Measurements from ENCODE around the gene TEX50.
"Not testable (repeated sequence)": the region's sequence is repeated elsewhere in the genome, so short reads cannot be mapped to it uniquely, and the experiment has no call there.

TEX50 gene

GRCh38 chr1:173637236-173638042, 2.3 kb downstream of the TEX50 start:
- Histone ChIP-seq H3K9me3 (ENCODE audit: control insufficient read depth, insufficient read depth, low read length) (peaks cover 11% of the 10 kb centered on the region), H3K4me3 (ENCODE audit: low read depth, low read length) (peak overlapping the region; percentile 16)
- H3K4me1 ChIP-seq (ENCODE audit: control insufficient read depth, insufficient read depth, low read length); H3K9ac ChIP-seq (ENCODE audit: low read depth, low read length); H3K27me3 ChIP-seq (ENCODE audit: control insufficient read depth, insufficient read depth, low read length); H3K36me3 ChIP-seq (ENCODE audit: control insufficient read depth, insufficient read depth, low read length): not testable (repeated sequence)

DNA sequence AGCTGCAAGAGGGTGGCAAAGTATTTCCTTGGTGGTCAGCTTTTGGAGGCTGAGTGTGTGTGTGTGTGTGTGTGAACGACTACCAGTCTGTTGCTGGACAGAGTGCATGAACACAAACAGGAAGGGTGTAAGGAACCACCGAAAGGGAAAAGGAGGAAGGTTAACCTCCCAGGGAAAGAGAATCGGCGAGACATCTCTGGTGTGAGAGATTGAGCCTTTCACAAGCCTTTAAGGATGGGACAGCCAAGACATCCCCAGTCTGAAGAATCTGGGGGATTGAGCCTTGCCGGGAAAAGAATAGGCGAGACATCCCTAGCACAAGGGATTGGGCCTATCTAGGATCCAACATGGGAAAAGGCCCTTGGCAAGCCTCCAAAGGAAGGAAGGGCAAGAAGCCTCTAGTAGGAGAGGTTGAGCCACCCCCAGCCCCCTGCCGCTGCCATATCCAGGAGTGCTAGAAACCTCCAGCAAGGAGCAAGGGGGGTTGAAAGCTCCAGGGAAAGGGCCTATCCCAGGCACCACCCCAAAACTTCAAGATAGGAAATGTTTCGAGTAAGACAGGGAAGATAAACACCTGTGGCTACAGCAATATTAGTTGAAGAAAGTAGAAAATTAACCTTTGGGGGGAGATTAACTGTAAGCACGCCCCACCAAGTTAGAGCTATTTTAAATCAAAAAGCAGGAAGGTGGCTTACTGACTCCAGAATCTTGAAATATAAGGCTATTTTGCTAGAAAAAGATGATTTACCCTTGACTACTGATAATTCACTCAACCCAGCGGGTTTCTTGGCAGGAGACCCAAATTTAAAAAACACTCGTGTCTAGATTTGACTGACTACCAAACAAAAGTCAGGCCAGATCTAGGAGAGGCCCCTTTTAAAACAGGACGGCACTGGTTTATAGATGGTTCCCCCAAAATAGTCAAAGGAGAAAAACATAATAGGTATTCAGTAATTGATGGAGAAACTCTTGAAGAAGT, 3.2 kb downstream of the TEX50 start:
- no peaks in the 10 kb centered on the region for H3K27me3 ChIP-seq (ENCODE audit: control insufficient read depth, insufficient read depth, low read length)
- H3K4me1 ChIP-seq (ENCODE audit: control insufficient read depth, insufficient read depth, low read length) = no peaks in the 10 kb centered on the region
- peaks cover 11% of the 10 kb centered on the region for H3K9me3 ChIP-seq (ENCODE audit: control insufficient read depth, insufficient read depth, low read length)
- H3K36me3 ChIP-seq (ENCODE audit: control insufficient read depth, insufficient read depth, low read length) = no peaks in the 10 kb centered on the region
- no peak overlapping the region for H3K9ac ChIP-seq (ENCODE audit: low read depth, low read length)
- H3K4me3 ChIP-seq (ENCODE audit: low read depth, low read length) = peak overlapping the region; percentile 16

- H3K4me3 ChIP-seq (ENCODE audit: low read depth, low read length) = no peak overlapping the region
Observed at GRCh38 chr1:173639102-173639501, 4.0 kb downstream of the TEX50 start.

DNA sequence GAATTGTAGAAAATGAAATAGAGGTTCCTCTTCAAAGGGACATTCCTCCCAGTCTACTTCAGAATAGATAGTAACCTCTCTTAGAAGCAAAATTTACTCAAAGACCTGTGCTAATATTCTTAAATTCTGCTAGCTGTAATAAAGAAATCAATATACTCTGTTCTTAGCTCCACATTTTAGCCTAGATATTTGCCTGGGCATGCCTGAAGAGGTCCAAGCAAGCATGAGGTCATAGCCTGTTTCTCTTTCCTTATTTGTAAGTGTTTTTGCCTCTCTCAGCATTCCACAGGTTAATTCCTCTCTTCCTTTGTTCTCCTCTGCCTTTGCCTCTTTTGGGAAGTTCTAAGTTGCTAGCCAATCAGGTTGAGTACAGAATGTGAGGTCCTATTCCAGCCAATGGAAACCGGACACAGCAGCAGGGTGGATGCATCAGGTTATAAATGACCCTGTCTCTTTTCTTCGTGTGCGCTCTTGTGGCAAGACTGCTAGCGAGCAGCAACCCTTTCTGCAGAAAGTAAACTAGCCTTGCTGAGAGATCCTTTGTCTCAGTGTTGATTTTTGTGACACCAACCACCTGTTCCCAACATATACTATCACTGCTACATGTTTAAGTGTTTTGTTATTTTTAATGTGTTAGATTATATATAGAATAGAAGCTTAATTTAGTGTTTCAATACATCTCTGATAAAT, 7.5 kb downstream of the TEX50 start:
- not testable (repeated sequence) for H3K36me3 ChIP-seq (ENCODE audit: control insufficient read depth, insufficient read depth, low read length); H3K4me3 ChIP-seq (ENCODE audit: low read depth, low read length); H3K27me3 ChIP-seq (ENCODE audit: control insufficient read depth, insufficient read depth, low read length); H3K4me1 ChIP-seq (ENCODE audit: control insufficient read depth, insufficient read depth, low read length); H3K9ac ChIP-seq (ENCODE audit: low read depth, low read length); H3K9me3 ChIP-seq (ENCODE audit: control insufficient read depth, insufficient read depth, low read length)

More at GRCh38 chr1:173639102-173639501, 4.0 kb downstream of the TEX50 start:
- no peaks in the 10 kb centered on the region for H3K27me3 ChIP-seq (ENCODE audit: control insufficient read depth, insufficient read depth, low read length)
- no peaks in the 10 kb centered on the region for H3K4me1 ChIP-seq (ENCODE audit: control insufficient read depth, insufficient read depth, low read length)
- no peak overlapping the region for H3K9ac ChIP-seq (ENCODE audit: low read depth, low read length)
- peaks cover 11% of the 10 kb centered on the region for H3K9me3 ChIP-seq (ENCODE audit: control insufficient read depth, insufficient read depth, low read length)
- H3K36me3 ChIP-seq (ENCODE audit: control insufficient read depth, insufficient read depth, low read length) = no peaks in the 10 kb centered on the region

DNA sequence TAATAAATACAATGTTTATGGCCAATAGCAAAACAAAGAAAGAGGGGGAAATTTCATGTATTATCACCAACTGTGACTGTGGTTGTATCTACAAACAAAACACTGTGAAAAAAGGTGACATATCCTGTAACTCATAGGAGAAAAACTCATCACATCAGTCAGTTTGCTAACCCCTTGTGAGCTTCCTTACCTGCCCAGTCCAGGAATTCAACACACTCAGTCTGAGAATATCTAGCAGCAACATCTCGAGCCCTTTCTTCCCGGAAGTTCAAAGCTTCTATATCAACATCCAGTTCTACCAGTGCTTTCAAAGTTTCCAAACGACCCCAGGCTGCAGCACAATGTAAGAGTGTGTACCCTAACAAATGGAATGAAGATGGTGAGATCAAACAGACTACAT, 11.5 kb downstream of the TEX50 start:
- H3K4me3 ChIP-seq (ENCODE audit: low read depth, low read length) = no peak overlapping the region
- H3K4me1 ChIP-seq (ENCODE audit: control insufficient read depth, insufficient read depth, low read length) = no peaks in the 10 kb centered on the region
- no peaks in the 10 kb centered on the region for H3K36me3 ChIP-seq (ENCODE audit: control insufficient read depth, insufficient read depth, low read length)
- no peak overlapping the region for H3K9ac ChIP-seq (ENCODE audit: low read depth, low read length)
- H3K9me3 ChIP-seq (ENCODE audit: control insufficient read depth, insufficient read depth, low read length) = no peaks in the 10 kb centered on the region
- no peaks in the 10 kb centered on the region for H3K27me3 ChIP-seq (ENCODE audit: control insufficient read depth, insufficient read depth, low read length)

DNA sequence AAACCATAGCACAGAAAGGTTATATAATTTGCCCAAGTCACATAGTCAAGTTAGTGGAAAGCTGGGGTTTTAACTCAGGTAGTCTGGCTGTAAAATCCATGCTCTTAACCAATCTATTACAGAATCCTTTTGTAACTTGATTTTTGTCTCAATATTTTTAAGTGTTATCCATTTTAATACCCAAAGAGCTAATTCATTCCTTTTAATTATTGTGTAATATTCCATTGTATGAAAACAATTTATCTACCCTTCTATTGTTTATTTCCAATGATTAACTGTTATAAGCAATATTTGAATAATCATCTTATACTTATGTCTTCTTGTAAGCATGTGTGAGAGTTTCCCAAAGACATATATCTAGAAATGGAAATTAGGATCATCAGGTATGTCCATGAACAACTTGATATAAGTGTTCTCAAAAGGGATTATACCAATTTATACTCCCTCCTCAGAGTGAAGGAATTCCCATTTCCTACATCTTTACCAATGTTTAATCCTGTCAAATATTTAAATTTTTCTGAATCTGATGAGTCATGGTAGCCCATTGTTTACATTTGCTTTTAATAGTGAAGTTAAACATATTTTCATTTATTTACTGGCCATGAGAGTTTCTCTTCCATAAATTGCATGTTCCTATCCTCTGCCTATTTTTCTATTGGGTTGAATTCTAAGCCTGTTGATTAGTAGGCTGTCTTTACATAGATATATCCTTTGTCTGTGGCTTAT, 13.9 kb downstream of the TEX50 start:
- Histone ChIP-seq H3K4me3 (ENCODE audit: low read depth, low read length) (no peak overlapping the region), H3K9me3 (ENCODE audit: control insufficient read depth, insufficient read depth, low read length) (no peaks in the 10 kb centered on the region), H3K4me1 (ENCODE audit: control insufficient read depth, insufficient read depth, low read length) (no peaks in the 10 kb centered on the region), H3K9ac (ENCODE audit: low read depth, low read length) (no peak overlapping the region), H3K36me3 (ENCODE audit: control insufficient read depth, insufficient read depth, low read length) (no peaks in the 10 kb centered on the region), H3K27me3 (ENCODE audit: control insufficient read depth, insufficient read depth, low read length) (no peaks in the 10 kb centered on the region)

GRCh38 chr1:173660306-173660705, 25.2 kb downstream of the TEX50 start:
- Histone ChIP-seq H3K36me3 (ENCODE audit: control insufficient read depth, insufficient read depth, low read length) (no peaks in the 10 kb centered on the region), H3K9me3 (ENCODE audit: control insufficient read depth, insufficient read depth, low read length) (peaks cover 8% of the 10 kb centered on the region), H3K27me3 (ENCODE audit: control insufficient read depth, insufficient read depth, low read length) (no peaks in the 10 kb centered on the region), H3K4me3 (ENCODE audit: low read depth, low read length) (no peak overlapping the region), H3K9ac (ENCODE audit: low read depth, low read length) (no peak overlapping the region), H3K4me1 (ENCODE audit: control insufficient read depth, insufficient read depth, low read length) (no peaks in the 10 kb centered on the region)

DNA sequence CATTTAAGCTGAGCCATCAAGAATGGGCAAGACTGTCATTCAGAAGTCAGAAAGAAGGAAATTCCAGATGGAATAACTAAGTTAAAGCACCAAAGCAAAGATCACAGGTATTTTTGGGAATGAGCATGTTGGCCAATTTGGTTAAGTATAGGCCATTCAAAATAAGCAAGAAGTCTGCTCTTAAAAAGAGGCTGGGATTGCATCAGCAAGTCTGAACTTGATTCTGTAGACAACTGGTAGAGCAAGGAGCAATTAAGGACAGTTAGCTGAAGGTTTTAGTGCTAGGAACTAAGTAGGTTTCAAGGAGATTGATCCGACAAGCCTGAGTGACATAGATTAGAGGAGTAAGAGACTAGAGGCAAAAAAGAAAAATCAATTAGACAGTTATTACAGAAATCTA, 26.1 kb downstream of the TEX50 start:
- H3K4me1 ChIP-seq (ENCODE audit: control insufficient read depth, insufficient read depth, low read length) = no peaks in the 10 kb centered on the region
- peaks cover 3% of the 10 kb centered on the region for H3K9me3 ChIP-seq (ENCODE audit: control insufficient read depth, insufficient read depth, low read length)
- no peaks in the 10 kb centered on the region for H3K27me3 ChIP-seq (ENCODE audit: control insufficient read depth, insufficient read depth, low read length)
- no peaks in the 10 kb centered on the region for H3K36me3 ChIP-seq (ENCODE audit: control insufficient read depth, insufficient read depth, low read length)
- H3K9ac ChIP-seq (ENCODE audit: low read depth, low read length) = no peak overlapping the region
- H3K4me3 ChIP-seq (ENCODE audit: low read depth, low read length) = no peak overlapping the region

GRCh38 chr1:173661763-173662162, 26.6 kb downstream of the TEX50 start:
- Histone ChIP-seq H3K4me3 (ENCODE audit: low read depth, low read length) (no peak overlapping the region), H3K36me3 (ENCODE audit: control insufficient read depth, insufficient read depth, low read length) (no peaks in the 10 kb centered on the region), H3K4me1 (ENCODE audit: control insufficient read depth, insufficient read depth, low read length) (no peaks in the 10 kb centered on the region), H3K9me3 (ENCODE audit: control insufficient read depth, insufficient read depth, low read length) (no peaks in the 10 kb centered on the region), H3K9ac (ENCODE audit: low read depth, low read length) (no peak overlapping the region), H3K27me3 (ENCODE audit: control insufficient read depth, insufficient read depth, low read length) (no peaks in the 10 kb centered on the region)

- Histone ChIP-seq H3K9ac (ENCODE audit: low read depth, low read length) (no peak overlapping the region), H3K27me3 (ENCODE audit: control insufficient read depth, insufficient read depth, low read length) (no peaks in the 10 kb centered on the region), H3K9me3 (ENCODE audit: control insufficient read depth, insufficient read depth, low read length) (no peaks in the 10 kb centered on the region), H3K4me3 (ENCODE audit: low read depth, low read length) (no peak overlapping the region), H3K4me1 (ENCODE audit: control insufficient read depth, insufficient read depth, low read length) (no peaks in the 10 kb centered on the region), H3K36me3 (ENCODE audit: control insufficient read depth, insufficient read depth, low read length) (no peaks in the 10 kb centered on the region)
Observed at GRCh38 chr1:173663159-173663558, 28.0 kb downstream of the TEX50 start.

- Histone ChIP-seq H3K36me3 (ENCODE audit: control insufficient read depth, insufficient read depth, low read length) (no peaks in the 10 kb centered on the region), H3K4me3 (ENCODE audit: low read depth, low read length) (no peak overlapping the region), H3K9me3 (ENCODE audit: control insufficient read depth, insufficient read depth, low read length) (no peaks in the 10 kb centered on the region), H3K4me1 (ENCODE audit: control insufficient read depth, insufficient read depth, low read length) (peaks cover 2% of the 10 kb centered on the region), H3K9ac (ENCODE audit: low read depth, low read length) (no peak overlapping the region), H3K27me3 (ENCODE audit: control insufficient read depth, insufficient read depth, low read length) (peaks cover 3% of the 10 kb centered on the region)
Observed at GRCh38 chr1:173666646-173667045, 31.5 kb downstream of the TEX50 start.

Data from iPS-15b (cell line).